ENCODE measurements around the gene XYLT1. TPM values are rescaled to one million over a fixed set of nuclear protein-coding genes. Genes with fewer than 3 reads are reported as not detected.

The XYLT1 gene
- total and polyA plus RNA-seq, 2 of the 8 experiments (the other 6 are each of a cell fraction or from before 2014, with no cell fraction given) = 6.6 to 25.4 TPM

DNA sequence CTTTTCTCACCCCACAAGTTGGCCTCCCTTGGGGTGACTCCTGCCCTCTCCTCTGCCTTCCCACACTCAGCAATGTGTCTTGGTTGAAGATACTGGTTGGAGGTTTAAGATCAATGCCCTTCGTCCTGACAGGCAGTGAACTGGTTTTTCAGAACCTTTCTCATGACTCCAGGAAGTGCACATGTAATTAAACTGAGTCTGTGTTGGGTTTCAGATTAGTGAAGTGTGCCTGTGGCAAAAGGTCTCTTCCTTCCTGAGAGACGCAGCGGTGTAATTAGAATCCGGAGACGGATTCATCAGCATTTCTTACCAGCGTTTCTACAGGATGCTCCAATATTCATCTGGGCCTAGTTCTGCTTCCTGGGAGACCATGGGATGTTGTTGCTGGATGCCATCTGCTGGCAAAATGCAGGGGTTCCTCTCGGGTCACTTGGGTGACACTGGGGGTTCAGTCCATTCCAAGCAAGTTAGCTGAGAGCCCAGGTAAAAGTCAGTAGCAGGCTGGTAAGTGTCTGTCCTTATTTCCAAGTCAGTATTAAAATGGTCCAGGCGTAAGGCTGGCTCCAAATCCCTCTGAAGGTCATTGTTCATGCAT lies 233.3 kb downstream of the XYLT1 start:
- H2BK120ac ChIP-seq (replicated peaks; ENCODE audit: low read depth, low read length) = no peak overlapping the region
- H4K91ac ChIP-seq (replicated peaks; ENCODE audit: insufficient read length, low read length) = no peak overlapping the region
- H2BK15ac ChIP-seq (ENCODE audit: low read length) = no peak overlapping the region
- H3K4me1 ChIP-seq (replicated peaks in 1 of 4; ENCODE audit: control insufficient read depth in 3 of 4, insufficient read depth in 4 of 4, low read length in 3 of 4) = no peaks in the 10 kb centered on the region
- no peaks in the 10 kb centered on the region for H3K79me2 ChIP-seq (ENCODE audit: control insufficient read depth in 1 of 2, insufficient read depth in 2 of 2, low read length in 2 of 2)
- no peak overlapping the region for H3K4me2 ChIP-seq (ENCODE audit: insufficient read depth in 1 of 2, low read depth in 2 of 2, low read length in 2 of 2)
- DNase-seq (ENCODE audit: low read depth in 1 of 2, low spot score in 2 of 2) = no peak
- H3K23ac ChIP-seq (ENCODE audit: insufficient read length) = no peak overlapping the region
- no peak overlapping the region for H4K8ac ChIP-seq (ENCODE audit: extremely low read depth, insufficient read depth, low read length)
- no peak overlapping the region for H3K14ac ChIP-seq (ENCODE audit: insufficient read length)
- ChIA-PET POLR2A (ENCODE audit: partially characterized antibody) (no interaction called here), CTCF (ENCODE audit: partially characterized antibody) (interaction anchor here (0.9 to 1.1 kb wide), 4 partner anchors 10 to 26 kb away, joined by 3 read pairs; no protein-coding TSS in a partner anchor)
- H3K4ac ChIP-seq (replicated peaks; ENCODE audit: insufficient read length, low read depth, low read length) = no peak overlapping the region
- H3K79me1 ChIP-seq (ENCODE audit: low read depth, low read length) = no peaks in the 10 kb centered on the region
- H2BK5ac ChIP-seq (ENCODE audit: low read depth, low read length) = no peak overlapping the region
- TF ChIP-seq, protein P1, sequence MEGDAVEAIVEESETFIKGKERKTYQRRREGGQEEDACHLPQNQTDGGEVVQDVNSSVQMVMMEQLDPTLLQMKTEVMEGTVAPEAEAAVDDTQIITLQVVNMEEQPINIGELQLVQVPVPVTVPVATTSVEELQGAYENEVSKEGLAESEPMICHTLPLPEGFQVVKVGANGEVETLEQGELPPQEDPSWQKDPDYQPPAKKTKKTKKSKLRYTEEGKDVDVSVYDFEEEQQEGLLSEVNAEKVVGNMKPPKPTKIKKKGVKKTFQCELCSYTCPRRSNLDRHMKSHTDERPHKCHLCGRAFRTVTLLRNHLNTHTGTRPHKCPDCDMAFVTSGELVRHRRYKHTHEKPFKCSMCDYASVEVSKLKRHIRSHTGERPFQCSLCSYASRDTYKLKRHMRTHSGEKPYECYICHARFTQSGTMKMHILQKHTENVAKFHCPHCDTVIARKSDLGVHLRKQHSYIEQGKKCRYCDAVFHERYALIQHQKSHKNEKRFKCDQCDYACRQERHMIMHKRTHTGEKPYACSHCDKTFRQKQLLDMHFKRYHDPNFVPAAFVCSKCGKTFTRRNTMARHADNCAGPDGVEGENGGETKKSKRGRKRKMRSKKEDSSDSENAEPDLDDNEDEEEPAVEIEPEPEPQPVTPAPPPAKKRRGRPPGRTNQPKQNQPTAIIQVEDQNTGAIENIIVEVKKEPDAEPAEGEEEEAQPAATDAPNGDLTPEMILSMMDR (IDR thresholded peaks at IDR 0.05; ENCODE audit: control extremely low read depth in 1 of 3, insufficient read depth in 1 of 3, low read depth in 1 of 3, low read length in 3 of 3) = 0 out of 4 replicates have a peak, but pooled peaks of 1 of the 3 experiments have one; percentile 15
- TF ChIP-seq SIN3A (conservative IDR thresholded peaks at IDR 0.05 in 1 of 2, IDR thresholded peaks at IDR 0.05 in 1 of 2; ENCODE audit: low read depth in 1 of 2, low read length in 2 of 2) (no peak), RAD21 (IDR thresholded peaks at IDR 0.05 in 1 of 2, conservative IDR thresholded peaks at IDR 0.05 in 1 of 2; ENCODE audit: low read depth in 2 of 2, low read length in 2 of 2) (peak; percentile 2 to 18; a peak in 1 of 4 replicates)
- H3K18ac ChIP-seq (ENCODE audit: extremely low read depth, low read length) = no peak overlapping the region
- H3K9me3 ChIP-seq (ENCODE audit: insufficient read depth in 2 of 2, low read depth in 1 of 2, low read length in 1 of 2) = no peaks in the 10 kb centered on the region
- WGBS, 2 experiments (ENCODE audit: extremely low coverage in 1 of 2, insufficient coverage in 1 of 2, insufficient read length in 1 of 2, insufficient replicate concordance in 2 of 2, low coverage in 1 of 2, low lambda C conversion rate in 2 of 2, missing lambda C conversion rate in 1 of 2) = 91% methylated on average over 8 of the region's 8 CpGs; no CpG with 5 or more reads in 1 of the 2 experiments
- H3K4me3 ChIP-seq (ENCODE audit: extremely low read depth in 1 of 4, insufficient read depth in 2 of 4, low read depth in 3 of 4, low read length in 4 of 4) = no peak overlapping the region
- H2AK5ac ChIP-seq (ENCODE audit: low read depth, low read length) = no peak overlapping the region
- no peak for FAIRE-seq
- H3K56ac ChIP-seq (replicated peaks; ENCODE audit: insufficient read length, low read depth, low read length) = no peak overlapping the region
- no peaks in the 10 kb centered on the region; a peak in 1 of 8 replicates for H3K36me3 ChIP-seq (ENCODE audit: control insufficient read depth in 2 of 4, insufficient read depth in 4 of 4, low read length in 3 of 4)
- no peaks in the 10 kb centered on the region for H3K27me3 ChIP-seq (replicated peaks in 1 of 4; ENCODE audit: control insufficient read depth in 3 of 4, extremely low read depth in 1 of 4, insufficient read depth in 3 of 4, low read length in 3 of 4)
- no peak overlapping the region for H3K9ac ChIP-seq (replicated peaks in 1 of 4; ENCODE audit: extremely low read depth in 1 of 4, low read depth in 3 of 4, low read length in 3 of 4)
- H2AFZ ChIP-seq (ENCODE audit: low read length) = no peak overlapping the region
- H2BK20ac ChIP-seq (ENCODE audit: low read length) = no peak overlapping the region
- no peak overlapping the region for H3K27ac ChIP-seq (ENCODE audit: low read depth, low read length)
- H2BK12ac ChIP-seq (ENCODE audit: low read depth, low read length) = no peak overlapping the region
- H4K20me1 ChIP-seq (replicated peaks in 1 of 2; ENCODE audit: control insufficient read depth in 1 of 2, insufficient read depth in 2 of 2, low read length in 2 of 2) = peaks cover 0 to 2% of the 10 kb centered on the region in 2 experiments
- peaks cover 11% of the 10 kb centered on the region; the same call in 1 of the 2 replicates for H3K23me2 ChIP-seq (ENCODE audit: low read depth, low read length)
- no peak overlapping the region for H4K5ac ChIP-seq (ENCODE audit: insufficient read length, low read depth, low read length)

All from H1 (cell line).